Measurements from ENCODE around the gene ADAM22. TPM values are rescaled to one million over a fixed set of nuclear protein-coding genes. Genes with fewer than 3 reads are reported as not detected.
"Not testable (repeated sequence)": the region's sequence is repeated elsewhere in the genome, so short reads cannot be mapped to it uniquely, and the experiment has no call there.

The ADAM22 gene
- total and polyA plus RNA-seq, 2 donors (not counting 1 experiment from before 2014, with no cell fraction given) = 0.18 to 0.66 TPM

DNA sequence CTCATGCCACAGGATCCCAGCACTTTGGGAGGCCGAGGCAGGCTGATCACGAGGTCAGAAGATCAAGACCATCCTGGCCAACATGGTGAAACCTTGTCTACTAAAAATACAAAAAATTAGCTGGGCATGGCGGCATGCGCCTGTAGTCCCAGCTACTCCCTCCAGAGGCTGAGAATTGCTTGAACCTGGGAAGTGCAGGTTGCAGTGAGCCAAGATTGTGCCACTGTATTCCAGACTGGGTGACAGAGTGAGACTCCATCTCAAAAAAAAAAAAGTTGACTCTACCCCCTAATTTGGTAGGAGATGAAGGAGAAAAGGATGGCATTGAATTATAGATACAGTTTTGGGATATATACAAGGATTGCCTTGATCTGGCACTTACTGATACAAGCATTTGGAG lies 25.2 kb upstream of the ADAM22 start:
- H3K79me2 ChIP-seq (ENCODE audit: control insufficient read depth, insufficient read depth, low read length); H3K27me3 ChIP-seq (ENCODE audit: control insufficient read depth, insufficient read depth, low read length); H3K27ac ChIP-seq (ENCODE audit: insufficient read depth, low read length): not testable (repeated sequence)

GRCh38 chr7:87912121-87912520 lies 21.9 kb upstream of the ADAM22 start:
- no peak overlapping the region for H3K9ac ChIP-seq (ENCODE audit: insufficient read depth, low read length)
- TF ChIP-seq EZH2 (IDR thresholded peaks at IDR 0.05; ENCODE audit: low read length, missing control alignments) = no peak
- TF ChIP-seq CTCF (conservative IDR thresholded peaks at IDR 0.05 in 1 of 2, IDR thresholded peaks at IDR 0.05 in 1 of 2; ENCODE audit: low read depth in 1 of 2, low read length in 2 of 2) = no peak
- H3K36me3 ChIP-seq (ENCODE audit: control insufficient read depth, insufficient read depth, low read length) = no peaks in the 10 kb centered on the region
- H3K79me2 ChIP-seq (ENCODE audit: control insufficient read depth, insufficient read depth, low read length) = no peaks in the 10 kb centered on the region
- H3K27ac ChIP-seq (ENCODE audit: insufficient read depth, low read length) = no peak overlapping the region
- H2AFZ ChIP-seq (ENCODE audit: low read length) = no peak overlapping the region
- H4K20me1 ChIP-seq (ENCODE audit: control insufficient read depth, extremely low read depth, insufficient read depth, low read length) = no peaks in the 10 kb centered on the region
- no peaks in the 10 kb centered on the region for H3K27me3 ChIP-seq (ENCODE audit: control insufficient read depth, insufficient read depth, low read length)
- H3K4me1 ChIP-seq (ENCODE audit: control insufficient read depth, extremely low read depth, insufficient read depth, low read length) = no peaks in the 10 kb centered on the region
- DNase-seq (ENCODE audit: low read depth in 2 of 2) = no peak
- no peak overlapping the region for H3K4me2 ChIP-seq (ENCODE audit: extremely low read depth, insufficient read depth, low read length)
- no peak overlapping the region for H3K4me3 ChIP-seq (replicated peaks in 1 of 4; ENCODE audit: control extremely low read depth in 1 of 4, insufficient read depth in 1 of 4, low read depth in 3 of 4, low read length in 4 of 4)
- no peaks in the 10 kb centered on the region for H3K9me3 ChIP-seq (ENCODE audit: control insufficient read depth, insufficient read depth, low read depth, low read length)

More for the DNA sequence above, 25.2 kb upstream of the ADAM22 start:
- not testable (repeated sequence) for H3K9ac ChIP-seq (ENCODE audit: insufficient read depth, low read length); H3K36me3 ChIP-seq (ENCODE audit: control insufficient read depth, insufficient read depth, low read length); H2AFZ ChIP-seq (ENCODE audit: low read length); H3K9me3 ChIP-seq (ENCODE audit: control insufficient read depth, insufficient read depth, low read depth, low read length); H3K4me1 ChIP-seq (ENCODE audit: control insufficient read depth, extremely low read depth, insufficient read depth, low read length); H4K20me1 ChIP-seq (ENCODE audit: control insufficient read depth, extremely low read depth, insufficient read depth, low read length); DNase-seq (ENCODE audit: low read depth in 2 of 2); H3K4me3 ChIP-seq (replicated peaks in 1 of 4; ENCODE audit: control extremely low read depth in 1 of 4, insufficient read depth in 1 of 4, low read depth in 3 of 4, low read length in 4 of 4); H3K4me2 ChIP-seq (ENCODE audit: extremely low read depth, insufficient read depth, low read length)

GRCh38 chr7:87918740-87919139 lies 15.3 kb upstream of the ADAM22 start:
- Histone ChIP-seq H3K4me2 (ENCODE audit: extremely low read depth, insufficient read depth, low read length) (no peak overlapping the region), H3K79me2 (ENCODE audit: control insufficient read depth, insufficient read depth, low read length) (no peaks in the 10 kb centered on the region), H3K9ac (ENCODE audit: insufficient read depth, low read length) (no peak overlapping the region), H3K27ac (ENCODE audit: insufficient read depth, low read length) (no peak overlapping the region), H3K36me3 (ENCODE audit: control insufficient read depth, insufficient read depth, low read length) (no peaks in the 10 kb centered on the region), H4K20me1 (ENCODE audit: control insufficient read depth, extremely low read depth, insufficient read depth, low read length) (no peaks in the 10 kb centered on the region), H3K9me3 (ENCODE audit: control insufficient read depth, insufficient read depth, low read depth, low read length) (no peaks in the 10 kb centered on the region), H3K4me3 (replicated peaks in 1 of 4; ENCODE audit: control extremely low read depth in 1 of 4, insufficient read depth in 1 of 4, low read depth in 3 of 4, low read length in 4 of 4) (no peak overlapping the region), H3K4me1 (ENCODE audit: control insufficient read depth, extremely low read depth, insufficient read depth, low read length) (no peaks in the 10 kb centered on the region), H2AFZ (ENCODE audit: low read length) (no peak overlapping the region), H3K27me3 (ENCODE audit: control insufficient read depth, insufficient read depth, low read length) (no peaks in the 10 kb centered on the region)
- no peak for DNase-seq (ENCODE audit: low read depth in 2 of 2)
- no peak for TF ChIP-seq CTCF (conservative IDR thresholded peaks at IDR 0.05 in 1 of 2, IDR thresholded peaks at IDR 0.05 in 1 of 2; ENCODE audit: low read depth in 1 of 2, low read length in 2 of 2)
- TF ChIP-seq EZH2 (IDR thresholded peaks at IDR 0.05; ENCODE audit: low read length, missing control alignments) = no peak
